Left lung (tissue), 10 donors: ENCODE results near the gene ZCCHC3. TPM values are rescaled to one million over a fixed set of nuclear protein-coding genes. Genes with fewer than 3 reads are reported as not detected.
A peak's percentile ranks its signal among the peaks of the same experiment; 100 is the strongest.

Experiments used
- ATAC-seq: fragments of 200-7000 bp; cut with Tn5 transposase; one replicate; pipeline ENCODE4 v1.9.1; 2020; ENCODE audit warnings: moderate library complexity
- DNase-seq, 4 donors: peaks; one replicate each; pipeline ENCODE4 v3.0.0-alpha.2; 2013 to 2020
- H3K27ac ChIP-seq, 2 donors: fragments of 200-600 bp; sonication (generic) in 1 of 2; one replicate each; pipeline versions ENCODE4 v1.5.0 to v1.8.0; 2020 to 2021
- H3K27me3 ChIP-seq, 2 donors: fragments of 200-600 bp; sonication (generic) in 1 of 2; one replicate each; pipeline versions ENCODE4 v1.5.0 to v1.8.0; 2020 to 2021
- H3K36me3 ChIP-seq, 2 donors: fragments of 200-600 bp; sonication (generic) in 1 of 2; one replicate each; pipeline versions ENCODE4 v1.5.0 to v1.8.0; 2020 to 2021
- H3K4me1 ChIP-seq, 2 donors: fragments of 200-600 bp; one replicate each; pipeline ENCODE4 v1.8.0; 2021
- H3K4me3 ChIP-seq, 2 donors: fragments of 200-600 bp; sonication (generic) in 1 of 2; one replicate each; pipeline versions ENCODE4 v1.5.0 to v1.8.0; 2020 to 2021; ENCODE audit warnings: mild to moderate bottlenecking in 1 of 2
- H3K9me3 ChIP-seq, 2 donors: fragments of 200-600 bp; sonication (generic) in 1 of 2; one replicate each; pipeline versions ENCODE4 v1.5.0 to v1.8.0; 2020 to 2021
- intact Hi-C, 2 donors: fragments of 100-400 bp; cut with DNase I; formaldehyde crosslinking; loops; one replicate each; pipeline versions ENCODE4 v1.11.2 to v1.14.2; 2022
- polyA plus RNA-seq, 6 donors: library from polyadenylated mRNA; unstranded; fragments of 120-200 nt; gene quantifications; one replicate each; pipeline ENCODE4 v1.2.1, GENCODE V29; 2013; ENCODE audit not compliant: insufficient read length in 6 of 6
- total RNA-seq, 2 donors: library from RNA; stranded (reverse); fragmentation: NEBNext Ultra II Directional; extraction: Animal tissue kit (Norgen Biotek cat#: 25700); gene quantifications; one replicate each; pipeline ENCODE4 v1.2.1, GENCODE V29; 2021
- TF ChIP-seq, protein P1 (sequence below), 2 donors: fragments of 200-600 bp; sonication (generic) in 1 of 2; IDR thresholded peaks; one replicate each; pipeline versions ENCODE4 v1.5.0 to v1.8.0; 2021; ENCODE audit warnings: antibody characterized with exemption in 2 of 2
- donor health status: DM: no; HTN: yes; CAD: no.
- donor health status: DM: no; HTN: no; CAD: no.

The ZCCHC3 gene
- total and polyA plus RNA-seq, 8 donors = 11.5 to 50.5 (median 43.3) TPM

GRCh38 chr20:347640-348484 is 50.5 kb downstream of the ZCCHC3 start:
- TF ChIP-seq, protein P1, sequence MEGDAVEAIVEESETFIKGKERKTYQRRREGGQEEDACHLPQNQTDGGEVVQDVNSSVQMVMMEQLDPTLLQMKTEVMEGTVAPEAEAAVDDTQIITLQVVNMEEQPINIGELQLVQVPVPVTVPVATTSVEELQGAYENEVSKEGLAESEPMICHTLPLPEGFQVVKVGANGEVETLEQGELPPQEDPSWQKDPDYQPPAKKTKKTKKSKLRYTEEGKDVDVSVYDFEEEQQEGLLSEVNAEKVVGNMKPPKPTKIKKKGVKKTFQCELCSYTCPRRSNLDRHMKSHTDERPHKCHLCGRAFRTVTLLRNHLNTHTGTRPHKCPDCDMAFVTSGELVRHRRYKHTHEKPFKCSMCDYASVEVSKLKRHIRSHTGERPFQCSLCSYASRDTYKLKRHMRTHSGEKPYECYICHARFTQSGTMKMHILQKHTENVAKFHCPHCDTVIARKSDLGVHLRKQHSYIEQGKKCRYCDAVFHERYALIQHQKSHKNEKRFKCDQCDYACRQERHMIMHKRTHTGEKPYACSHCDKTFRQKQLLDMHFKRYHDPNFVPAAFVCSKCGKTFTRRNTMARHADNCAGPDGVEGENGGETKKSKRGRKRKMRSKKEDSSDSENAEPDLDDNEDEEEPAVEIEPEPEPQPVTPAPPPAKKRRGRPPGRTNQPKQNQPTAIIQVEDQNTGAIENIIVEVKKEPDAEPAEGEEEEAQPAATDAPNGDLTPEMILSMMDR (IDR thresholded peaks at IDR 0.05) = no peak
- peak overlapping the region; percentile 72 to 75 for H3K4me3 ChIP-seq
- no peaks in the 10 kb centered on the region for H3K36me3 ChIP-seq
- H3K27ac ChIP-seq = peak overlapping the region; percentile 79 to 95
- peaks cover 4 to 16% of the 10 kb centered on the region in 2 donors for H3K4me1 ChIP-seq
- peak; percentile 90 to 97 (median 94) for DNase-seq
- intact Hi-C loops = no loop called here
- peak; percentile 89 for ATAC-seq
- peaks cover 0 to 18% of the 10 kb centered on the region in 2 donors for H3K27me3 ChIP-seq
- H3K9me3 ChIP-seq = no peaks in the 10 kb centered on the region

DNA sequence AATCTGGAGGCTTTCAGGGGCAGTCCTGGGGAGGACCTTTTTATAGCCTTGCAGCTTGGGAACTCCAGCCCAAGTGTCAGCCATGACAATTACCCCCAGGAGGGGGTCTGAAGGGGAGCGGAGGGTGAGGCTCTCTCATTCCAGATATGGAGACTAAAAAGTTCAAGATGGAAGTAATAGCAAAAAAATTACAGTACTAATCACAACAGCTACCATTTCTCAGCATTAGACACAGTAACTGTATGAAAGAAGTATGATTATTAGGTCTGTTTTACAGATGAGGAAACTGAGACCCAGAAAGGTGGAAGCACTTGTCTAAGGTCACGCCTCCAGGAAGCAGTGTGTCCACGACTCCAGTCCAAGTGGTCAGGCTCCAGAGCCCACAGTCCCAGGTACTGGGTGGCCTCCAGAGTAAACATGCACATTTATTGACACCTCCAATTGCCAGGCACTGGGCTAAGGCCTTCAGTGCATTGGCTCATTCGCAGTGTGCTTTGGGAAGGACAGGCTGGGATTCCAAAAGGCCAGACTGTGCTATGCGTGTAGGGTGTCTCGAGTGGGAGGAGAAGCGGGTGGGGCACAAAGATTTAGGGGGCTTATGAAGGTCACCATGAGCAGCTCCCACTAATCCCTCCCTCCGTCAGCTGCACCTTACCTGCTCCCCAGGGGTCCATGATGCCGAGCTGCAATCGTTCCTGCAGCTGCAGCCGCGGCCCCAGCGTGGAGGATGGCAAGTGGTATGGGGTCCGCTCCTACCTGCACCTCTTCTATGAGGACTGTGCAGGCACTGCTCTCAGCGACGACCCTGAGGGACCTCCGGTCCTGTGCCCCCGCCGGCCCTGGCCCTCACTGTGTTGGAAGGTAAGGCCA is 51.8 kb downstream of the ZCCHC3 start:
- intact Hi-C loops = no loop called here
- Histone ChIP-seq H3K27me3 (peaks cover 0 to 18% of the 10 kb centered on the region in 2 donors), H3K36me3 (no peaks in the 10 kb centered on the region)

More for the DNA sequence above, 51.8 kb downstream of the ZCCHC3 start:
- TF ChIP-seq, protein P1 (IDR thresholded peaks at IDR 0.05) = no peak
- H3K9me3 ChIP-seq = no peaks in the 10 kb centered on the region
- no peak overlapping the region for H3K27ac ChIP-seq
- no peak for DNase-seq
- no peak overlapping the region for H3K4me3 ChIP-seq
- peaks cover 4 to 17% of the 10 kb centered on the region in 2 donors for H3K4me1 ChIP-seq
- ATAC-seq = no peak

Other genes starting within 250 kb of the ZCCHC3 start
- not detected for gene DEFB125, start 209.9 kb upstream of the ZCCHC3 start, total RNA-seq
- not detected for gene DEFB125, start 209.9 kb upstream of the ZCCHC3 start, polyA plus RNA-seq
- gene DEFB126, start 155.0 kb upstream of the ZCCHC3 start, total RNA-seq = not detected
- not detected for gene DEFB126, start 155.0 kb upstream of the ZCCHC3 start, polyA plus RNA-seq
- not detected for gene DEFB127, start 140.1 kb upstream of the ZCCHC3 start, total RNA-seq
- gene DEFB127, start 140.1 kb upstream of the ZCCHC3 start, polyA plus RNA-seq = not detected
- not detected for gene DEFB128, start 107.9 kb upstream of the ZCCHC3 start, total RNA-seq
- gene DEFB128, start 107.9 kb upstream of the ZCCHC3 start, polyA plus RNA-seq = not detected
- gene DEFB129, start 70.3 kb upstream of the ZCCHC3 start, total RNA-seq = not detected
- not detected for gene DEFB129, start 70.3 kb upstream of the ZCCHC3 start, polyA plus RNA-seq
- not detected for gene DEFB132, start 39.8 kb upstream of the ZCCHC3 start, total RNA-seq
- gene DEFB132, start 39.8 kb upstream of the ZCCHC3 start, polyA plus RNA-seq = not detected
- gene C20orf96, start 6.8 kb upstream of the ZCCHC3 start, total RNA-seq = 1 to 10 TPM; 6.9 to 8.3 TPM
- 10 to 100 TPM; 35.5 to 49.2 (median 44.3) TPM for gene C20orf96, start 6.8 kb upstream of the ZCCHC3 start, polyA plus RNA-seq
- 10 to 100 TPM; 14.0 to 18.7 TPM for gene SOX12, start 28.0 kb downstream of the ZCCHC3 start, total RNA-seq
- gene SOX12, start 28.0 kb downstream of the ZCCHC3 start, polyA plus RNA-seq = 10 to 100 TPM; 23.5 to 39.3 (median 33.3) TPM
- gene NRSN2, start 49.5 kb downstream of the ZCCHC3 start, total RNA-seq = 10 to 100 TPM; 34.4 to 38.8 TPM
- gene NRSN2, start 49.5 kb downstream of the ZCCHC3 start, polyA plus RNA-seq = 10 to 100 TPM; 31.9 to 41.5 (median 37.1) TPM
- 10 to 100 TPM; 19.0 to 28.4 TPM for gene TRIB3, start 83.2 kb downstream of the ZCCHC3 start, total RNA-seq
- 10 to 100 TPM in 4 of 6 donors, 1 to 10 TPM in 2; 8.7 to 12.0 (median 10.6) TPM for gene TRIB3, start 83.2 kb downstream of the ZCCHC3 start, polyA plus RNA-seq
- gene RBCK1, start 110.7 kb downstream of the ZCCHC3 start, total RNA-seq = 10 to 100 TPM; 97.9 to 99.8 TPM
- 100 to 1,000 TPM in 2 of 6 donors, 10 to 100 TPM in 4; 89.6 to 104 (median 97.9) TPM for gene RBCK1, start 110.7 kb downstream of the ZCCHC3 start, polyA plus RNA-seq
- gene TBC1D20, start 165.0 kb downstream of the ZCCHC3 start, total RNA-seq = 10 to 100 TPM; 37.5 to 37.7 TPM
- 10 to 100 TPM; 33.4 to 42.6 (median 35.3) TPM for gene TBC1D20, start 165.0 kb downstream of the ZCCHC3 start, polyA plus RNA-seq
- 10 to 100 TPM; 78.5 to 94.4 TPM for gene CSNK2A1, start 246.2 kb downstream of the ZCCHC3 start, total RNA-seq
- gene CSNK2A1, start 246.2 kb downstream of the ZCCHC3 start, polyA plus RNA-seq = 100 to 1,000 TPM; 131 to 157 (median 135) TPM